ENCODE measurements around the gene RNF213.

Gene RNF213

DNA sequence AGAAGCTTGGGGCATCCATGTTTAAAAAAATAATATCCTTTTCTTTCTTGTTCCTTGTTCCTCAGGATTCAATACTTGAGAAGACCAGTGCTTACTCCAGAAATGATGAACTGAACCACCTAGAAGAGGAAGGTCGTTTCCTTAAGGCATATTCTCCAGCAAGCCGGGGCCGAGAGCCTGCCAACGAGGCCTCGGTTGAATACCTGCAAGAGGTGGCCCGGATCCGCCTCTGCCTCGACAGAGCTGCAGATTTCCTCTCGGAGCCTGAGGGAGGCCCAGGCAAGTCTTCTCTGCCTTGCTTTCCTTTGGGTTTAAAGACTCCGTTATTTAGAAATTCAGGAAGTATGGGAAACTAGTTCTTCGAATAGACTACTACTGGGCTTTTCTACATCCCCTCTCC, 111.8 kb downstream of the RNF213 start:
- Histone ChIP-seq H3K9me3 (replicated peaks; ENCODE audit: insufficient read depth, low read length) (no peaks in the 10 kb centered on the region), H4K20me1 (ENCODE audit: insufficient read depth, low read length) (no peaks in the 10 kb centered on the region), H3K79me2 (ENCODE audit: low read length) (no peaks in the 10 kb centered on the region), H3K27me3 (replicated peaks; ENCODE audit: insufficient read depth, low read length) (no peaks in the 10 kb centered on the region), H3K4me3 (ENCODE audit: low read length) (no peak overlapping the region), H3K27ac (ENCODE audit: low read length) (no peak overlapping the region), H3K36me3 (replicated peaks; ENCODE audit: insufficient read depth, low read length) (no peaks in the 10 kb centered on the region), H3K4me2 (ENCODE audit: low read depth, low read length) (no peak overlapping the region), H2AFZ (ENCODE audit: low read length) (no peak overlapping the region), H3K9me2 (replicated peaks; ENCODE audit: insufficient read depth, low read length) (no peaks in the 10 kb centered on the region), H3F3A (ENCODE audit: insufficient read depth, low read length) (no peaks in the 10 kb centered on the region), H3K4me1 (ENCODE audit: low read length) (no peaks in the 10 kb centered on the region), H3K9ac (ENCODE audit: low read length) (no peak overlapping the region)
- DNase-seq = no peak
- no peak for TF ChIP-seq CTCF (IDR thresholded peaks at IDR 0.05; ENCODE audit: low read length)
- TF ChIP-seq EZH2phosphoT487 (IDR thresholded peaks at IDR 0.05; ENCODE audit: low read length) = no peak
- TF ChIP-seq EZH2 (optimal IDR thresholded peaks at IDR 0.05; ENCODE audit: low read depth, low read length) = no peak

DNA sequence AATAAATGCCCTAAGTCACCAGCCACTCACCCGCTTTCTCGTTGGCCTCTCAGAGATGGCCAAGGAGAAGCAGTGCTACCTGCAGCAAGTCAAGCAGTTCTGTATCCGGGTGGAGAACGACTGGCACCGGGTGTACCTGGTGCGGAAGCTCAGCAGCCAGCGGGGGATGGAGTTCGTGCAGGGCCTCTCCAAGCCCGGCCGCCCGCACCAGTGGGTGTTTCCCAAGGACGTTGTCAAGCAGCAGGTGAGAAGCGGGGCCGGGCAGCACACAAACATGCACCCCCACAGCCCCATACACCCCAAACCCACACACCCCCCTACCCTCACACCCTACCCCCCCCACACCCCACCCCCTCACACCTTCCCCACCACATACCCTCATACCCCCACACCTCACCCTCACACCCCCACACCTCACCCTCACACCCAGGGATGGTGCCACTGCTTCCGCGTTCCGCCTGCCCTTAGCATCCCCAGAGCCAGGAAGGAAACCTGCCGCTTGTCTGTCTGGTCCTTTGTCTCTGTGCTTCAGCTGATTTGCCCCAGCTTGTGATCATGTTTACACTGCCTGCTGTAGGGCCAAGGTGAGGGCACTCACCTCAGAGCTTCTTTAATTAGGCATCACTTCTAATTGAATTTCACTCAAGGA, 112.4 kb downstream of the RNF213 start:
- no peaks in the 10 kb centered on the region for H3F3A ChIP-seq (ENCODE audit: insufficient read depth, low read length)
- H3K9ac ChIP-seq (ENCODE audit: low read length) = no peak overlapping the region
- no peaks in the 10 kb centered on the region for H4K20me1 ChIP-seq (ENCODE audit: insufficient read depth, low read length)
- no peaks in the 10 kb centered on the region for H3K79me2 ChIP-seq (ENCODE audit: low read length)
- H3K27ac ChIP-seq (ENCODE audit: low read length) = no peak overlapping the region
- TF ChIP-seq EZH2phosphoT487 (IDR thresholded peaks at IDR 0.05; ENCODE audit: low read length) = no peak
- TF ChIP-seq CTCF (IDR thresholded peaks at IDR 0.05; ENCODE audit: low read length) = no peak
- TF ChIP-seq EZH2 (optimal IDR thresholded peaks at IDR 0.05; ENCODE audit: low read depth, low read length) = no peak
- DNase-seq = no peak
- H3K27me3 ChIP-seq (replicated peaks; ENCODE audit: insufficient read depth, low read length) = no peaks in the 10 kb centered on the region
- no peak overlapping the region for H2AFZ ChIP-seq (ENCODE audit: low read length)
- no peaks in the 10 kb centered on the region for H3K9me2 ChIP-seq (replicated peaks; ENCODE audit: insufficient read depth, low read length)
- H3K4me2 ChIP-seq (ENCODE audit: low read depth, low read length) = no peak overlapping the region
- H3K9me3 ChIP-seq (replicated peaks; ENCODE audit: insufficient read depth, low read length) = no peaks in the 10 kb centered on the region
- H3K36me3 ChIP-seq (replicated peaks; ENCODE audit: insufficient read depth, low read length) = no peaks in the 10 kb centered on the region
- H3K4me3 ChIP-seq (ENCODE audit: low read length) = no peak overlapping the region
- H3K4me1 ChIP-seq (ENCODE audit: low read length) = no peaks in the 10 kb centered on the region

DNA sequence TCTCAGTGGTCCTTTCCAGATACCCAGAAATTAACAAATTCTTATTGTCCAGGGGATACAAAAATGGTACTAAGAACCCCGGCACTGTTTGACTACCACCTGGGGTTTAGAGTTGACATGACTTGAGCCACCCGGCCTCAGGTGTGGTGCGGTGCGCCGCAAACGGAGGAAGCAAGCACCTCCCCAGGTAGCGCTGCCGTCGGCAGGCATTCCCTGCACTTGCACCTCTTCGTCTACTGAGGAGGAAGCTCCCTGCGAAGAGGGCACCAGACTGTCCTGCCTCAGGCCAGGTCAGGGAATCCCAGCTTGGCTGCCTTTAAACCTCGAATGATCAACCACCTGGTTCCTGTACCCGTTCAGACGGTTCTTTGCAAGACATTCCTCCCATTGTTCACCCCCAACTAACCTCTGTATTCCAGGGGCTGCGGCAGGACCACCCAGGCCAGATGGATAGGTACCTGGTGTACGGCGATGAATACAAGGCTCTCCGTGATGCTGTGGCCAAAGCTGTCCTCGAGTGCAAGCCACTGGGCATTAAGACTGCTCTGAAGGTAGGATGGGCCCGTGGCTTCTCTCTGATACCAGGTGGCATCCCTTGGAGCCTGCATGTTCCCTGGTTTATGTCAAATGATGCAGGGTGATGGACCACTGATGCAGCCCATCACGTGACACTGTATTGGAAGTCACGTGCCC, 113.5 kb downstream of the RNF213 start:
- no peak overlapping the region for H2AFZ ChIP-seq (ENCODE audit: low read length)
- no peaks in the 10 kb centered on the region for H3K9me3 ChIP-seq (replicated peaks; ENCODE audit: insufficient read depth, low read length)
- H3K9ac ChIP-seq (ENCODE audit: low read length) = no peak overlapping the region
- no peak overlapping the region for H3K27ac ChIP-seq (ENCODE audit: low read length)
- H3F3A ChIP-seq (ENCODE audit: insufficient read depth, low read length) = no peaks in the 10 kb centered on the region
- TF ChIP-seq CTCF (IDR thresholded peaks at IDR 0.05; ENCODE audit: low read length) (no peak), EZH2 (optimal IDR thresholded peaks at IDR 0.05; ENCODE audit: low read depth, low read length) (no peak), EZH2phosphoT487 (IDR thresholded peaks at IDR 0.05; ENCODE audit: low read length) (no peak)
- no peaks in the 10 kb centered on the region for H3K4me1 ChIP-seq (ENCODE audit: low read length)
- H3K79me2 ChIP-seq (ENCODE audit: low read length) = no peaks in the 10 kb centered on the region
- no peak for DNase-seq
- H4K20me1 ChIP-seq (ENCODE audit: insufficient read depth, low read length) = no peaks in the 10 kb centered on the region
- no peak overlapping the region for H3K4me2 ChIP-seq (ENCODE audit: low read depth, low read length)
- no peaks in the 10 kb centered on the region for H3K36me3 ChIP-seq (replicated peaks; ENCODE audit: insufficient read depth, low read length)
- H3K27me3 ChIP-seq (replicated peaks; ENCODE audit: insufficient read depth, low read length) = no peaks in the 10 kb centered on the region
- H3K9me2 ChIP-seq (replicated peaks; ENCODE audit: insufficient read depth, low read length) = no peaks in the 10 kb centered on the region
- H3K4me3 ChIP-seq (ENCODE audit: low read length) = no peak overlapping the region
